CD4-positive, alpha-beta T cell treated with Interleukin-4 for 4 hours (primary cell): ENCODE measurements around the gene SUPT4H1.

Experiments
- DNase-seq: peaks from one replicate; pipeline ENCODE4 v3.0.0-alpha.2; 2020

The SUPT4H1 gene

GRCh38 chr17:58302919-58303585 lies 48.9 kb downstream of the SUPT4H1 start:
- no peak for DNase-seq

GRCh38 chr17:58302171-58302918 lies 49.7 kb downstream of the SUPT4H1 start:
- no peak for DNase-seq

GRCh38 chr17:58301504-58302150 lies 50.4 kb downstream of the SUPT4H1 start:
- DNase-seq: no peak

GRCh38 chr17:58300336-58300735 lies 51.7 kb downstream of the SUPT4H1 start:
- no peak for DNase-seq
